ENCODE measurements around the gene MAD1L1.
A peak's percentile ranks its signal among the peaks of the same experiment; 100 is the strongest.

The MAD1L1 gene

GRCh38 chr7:1945558-1945957 is 287.2 kb downstream of the MAD1L1 start:
- no peak for DNase-seq (ENCODE audit: low read depth in 2 of 3, low spot score in 1 of 3)

DNA sequence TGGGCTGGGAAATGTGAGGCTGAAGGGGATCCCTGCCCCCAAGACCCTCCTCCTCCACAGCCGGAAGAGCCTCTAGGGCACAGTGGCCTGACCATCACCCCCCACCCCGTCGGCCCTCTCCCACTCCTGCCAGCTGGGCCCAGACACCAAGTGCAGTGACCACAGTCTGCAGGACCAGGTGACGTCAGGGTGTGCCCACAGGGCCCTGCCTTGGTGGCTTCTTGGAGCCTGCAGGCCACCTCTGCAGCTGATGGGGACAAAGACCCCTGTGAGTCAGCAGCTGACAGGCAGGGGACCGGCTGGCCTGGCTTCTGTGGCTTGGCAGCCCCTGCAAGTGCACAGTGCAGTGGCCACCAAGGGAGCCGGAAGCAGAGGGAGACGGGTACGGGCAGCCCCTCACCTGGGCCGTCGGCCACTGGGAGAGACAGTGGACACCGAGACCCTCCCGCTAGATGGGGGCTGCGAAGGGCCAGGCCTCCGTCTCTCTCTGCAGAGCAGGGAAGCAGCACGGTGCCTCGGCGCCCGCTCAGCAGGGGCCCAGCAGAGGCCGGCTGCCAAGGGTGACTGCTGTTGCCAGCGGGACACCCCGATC is 288.0 kb downstream of the MAD1L1 start:
- no peak for DNase-seq (ENCODE audit: low read depth in 2 of 3, low spot score in 1 of 3)

DNA sequence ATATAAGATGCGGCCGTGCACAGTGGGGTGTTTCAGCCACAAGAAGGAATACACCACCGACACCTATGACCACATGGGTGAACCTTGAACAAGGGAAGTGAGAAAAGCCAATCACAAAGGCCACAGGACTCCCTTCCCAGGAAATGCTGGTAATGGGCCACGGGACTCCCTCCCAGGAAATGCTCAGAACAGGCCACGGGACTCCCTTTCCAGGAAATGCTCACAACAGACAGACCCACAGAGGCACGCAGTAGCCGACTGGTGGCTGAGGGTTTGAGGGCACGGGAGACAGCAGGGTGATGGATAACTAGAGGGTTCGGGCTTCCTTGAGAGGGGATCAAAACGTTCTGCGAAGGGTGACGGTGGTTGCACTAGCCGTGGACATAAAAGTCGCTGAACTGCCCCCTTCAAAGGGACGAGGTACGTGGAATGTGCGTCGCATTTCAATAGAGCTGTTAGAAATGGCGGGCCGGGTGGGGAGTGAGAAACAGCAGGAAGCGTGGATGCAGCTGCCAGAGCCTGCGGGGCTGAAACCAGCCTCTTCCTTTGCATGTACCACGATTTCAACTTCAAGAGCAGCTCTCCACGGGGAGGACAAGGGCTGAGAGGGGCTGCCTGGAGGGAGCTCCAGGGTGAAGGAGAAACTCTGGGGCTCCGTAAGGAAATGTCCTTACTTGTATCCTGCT is 288.7 kb downstream of the MAD1L1 start:
- no peak for DNase-seq (ENCODE audit: low read depth in 2 of 3, low spot score in 1 of 3)

- DNase-seq (ENCODE audit: low read depth in 2 of 3, low spot score in 1 of 3): no peak
Observed at GRCh38 chr7:1943326-1943725, 289.4 kb downstream of the MAD1L1 start.

DNA sequence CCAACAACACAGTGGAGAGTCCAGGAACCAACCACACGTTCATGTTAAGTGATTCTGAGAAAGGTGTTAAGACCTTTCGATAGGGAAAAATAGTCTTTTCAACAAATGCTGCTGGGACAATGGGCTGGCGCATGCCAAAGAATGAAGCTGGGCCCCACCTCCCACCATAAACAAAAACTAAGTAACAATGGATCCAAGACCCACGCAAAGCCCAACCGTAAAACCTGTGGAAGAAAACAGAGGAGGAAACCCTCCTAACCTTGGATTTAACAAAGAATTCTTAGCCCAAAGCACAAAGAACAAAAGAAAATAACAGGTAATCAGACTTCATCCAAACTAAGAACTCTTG is 289.8 kb downstream of the MAD1L1 start:
- no peak for DNase-seq (ENCODE audit: low read depth in 2 of 3, low spot score in 1 of 3)

- DNase-seq (ENCODE audit: low read depth in 2 of 3, low spot score in 1 of 3): no peak
Observed at GRCh38 chr7:1942243-1942940, 290.4 kb downstream of the MAD1L1 start.

DNA sequence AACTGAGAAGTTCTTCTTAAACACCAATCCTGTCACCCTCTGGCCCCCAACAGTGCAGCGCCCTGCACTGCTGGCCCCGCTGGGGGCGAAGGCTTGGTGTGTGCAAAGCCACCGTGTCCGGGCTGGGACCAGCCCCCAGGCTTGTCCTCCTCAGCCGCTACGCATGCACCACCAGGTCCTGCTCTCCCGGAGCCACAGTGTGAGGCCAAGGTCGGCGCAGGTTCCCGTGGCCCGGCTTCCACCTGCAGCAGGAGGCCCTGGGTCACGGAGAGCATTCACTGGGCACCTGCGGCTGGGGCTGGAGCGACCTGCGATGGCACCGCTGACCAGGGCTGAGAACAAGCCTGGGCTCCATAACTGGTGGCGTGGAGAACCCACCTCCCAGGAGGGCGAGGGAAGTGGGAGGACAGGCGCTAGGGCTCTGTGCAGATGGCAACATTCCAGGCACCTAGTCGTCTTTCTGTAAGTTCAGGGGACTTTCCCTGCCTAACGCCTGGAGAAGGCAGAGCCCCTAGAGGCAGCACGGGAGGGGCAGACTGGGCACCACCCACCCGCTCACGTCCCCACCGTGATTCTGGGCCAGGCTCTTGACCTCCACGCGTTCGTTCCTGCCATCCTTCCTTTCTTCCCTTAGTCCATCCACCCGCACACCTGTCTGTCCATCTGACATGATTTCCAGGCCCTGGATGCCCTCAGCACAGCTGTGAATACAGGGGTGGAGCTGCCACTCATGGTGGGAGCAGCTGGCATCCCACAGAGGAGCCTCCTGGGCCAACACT is 291.1 kb downstream of the MAD1L1 start:
- no peak for DNase-seq (ENCODE audit: low read depth in 2 of 3, low spot score in 1 of 3)

DNA sequence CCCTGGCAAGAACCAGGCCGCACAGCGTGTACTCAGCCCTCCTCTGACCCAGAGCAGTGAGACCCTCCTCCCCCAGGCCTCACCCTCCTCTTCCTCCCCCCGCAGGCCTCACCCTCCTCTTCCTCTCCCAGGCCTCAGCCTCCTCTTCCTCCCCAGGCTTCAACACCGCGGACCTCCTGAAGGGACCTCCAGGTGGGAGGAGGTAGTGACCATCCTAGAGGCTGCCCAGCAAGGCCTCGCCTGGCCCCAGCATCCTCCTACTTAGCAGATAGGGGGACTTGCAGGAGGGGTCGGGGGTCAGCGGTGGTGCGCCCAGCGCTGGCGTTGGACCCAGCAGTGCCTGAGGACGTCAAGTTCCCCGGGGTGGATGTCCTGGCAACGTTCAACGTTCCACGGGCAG is 291.9 kb downstream of the MAD1L1 start:
- DNase-seq (ENCODE audit: low read depth in 2 of 3, low spot score in 1 of 3): no peak

DNA sequence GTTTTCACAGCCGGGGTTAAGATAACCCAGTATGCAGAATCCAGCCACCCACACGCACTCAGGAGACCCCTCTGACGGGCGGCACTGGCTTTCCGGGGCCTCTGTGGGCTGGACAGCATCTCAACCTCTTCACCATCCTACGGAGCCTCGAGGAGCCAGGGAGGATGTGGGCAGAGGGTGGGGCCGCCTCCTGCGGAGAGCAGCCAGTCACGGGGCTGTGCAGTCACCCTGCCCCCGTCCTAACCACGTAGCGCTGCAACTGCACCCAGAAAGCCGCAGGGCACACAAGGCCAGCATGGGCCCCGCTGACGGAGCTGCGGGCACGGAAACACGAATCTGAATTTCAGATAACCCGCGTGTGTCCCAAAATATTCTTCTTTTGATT is 292.4 kb downstream of the MAD1L1 start:
- DNase-seq (ENCODE audit: low read depth in 2 of 3, low spot score in 1 of 3): peak; percentile 74 to 81 (median 81)

GRCh38 chr7:1939434-1940401 is 293.0 kb downstream of the MAD1L1 start:
- DNase-seq (ENCODE audit: low read depth in 2 of 3, low spot score in 1 of 3): peak in 1 of 3 donors; percentile 29

GRCh38 chr7:1938788-1939433 is 293.8 kb downstream of the MAD1L1 start:
- no peak for DNase-seq (ENCODE audit: low read depth in 2 of 3, low spot score in 1 of 3)

DNA sequence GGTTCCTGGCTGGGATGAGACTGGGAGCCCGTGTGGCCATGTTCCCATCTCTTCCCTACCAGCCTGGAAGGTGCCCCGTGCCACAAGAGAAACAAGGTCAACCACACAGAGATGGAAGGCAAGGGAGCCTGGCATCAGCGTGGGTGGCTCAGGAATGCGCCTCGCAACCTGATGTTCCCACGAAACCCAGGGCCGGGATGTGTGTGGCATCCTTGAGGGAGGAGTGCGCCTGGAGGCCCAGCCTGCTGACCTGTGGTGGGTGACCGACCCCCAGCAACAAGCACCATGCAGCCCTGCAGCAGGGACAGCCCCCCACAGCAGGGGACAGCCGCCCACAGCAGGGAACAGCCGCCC is 295.5 kb downstream of the MAD1L1 start:
- DNase-seq (ENCODE audit: low read depth in 2 of 3, low spot score in 1 of 3): no peak

GRCh38 chr7:1936531-1937251 is 296.1 kb downstream of the MAD1L1 start:
- DNase-seq (ENCODE audit: low read depth in 2 of 3, low spot score in 1 of 3): no peak

GRCh38 chr7:1936006-1936310 is 296.8 kb downstream of the MAD1L1 start:
- DNase-seq (ENCODE audit: low read depth in 2 of 3, low spot score in 1 of 3): no peak

DNA sequence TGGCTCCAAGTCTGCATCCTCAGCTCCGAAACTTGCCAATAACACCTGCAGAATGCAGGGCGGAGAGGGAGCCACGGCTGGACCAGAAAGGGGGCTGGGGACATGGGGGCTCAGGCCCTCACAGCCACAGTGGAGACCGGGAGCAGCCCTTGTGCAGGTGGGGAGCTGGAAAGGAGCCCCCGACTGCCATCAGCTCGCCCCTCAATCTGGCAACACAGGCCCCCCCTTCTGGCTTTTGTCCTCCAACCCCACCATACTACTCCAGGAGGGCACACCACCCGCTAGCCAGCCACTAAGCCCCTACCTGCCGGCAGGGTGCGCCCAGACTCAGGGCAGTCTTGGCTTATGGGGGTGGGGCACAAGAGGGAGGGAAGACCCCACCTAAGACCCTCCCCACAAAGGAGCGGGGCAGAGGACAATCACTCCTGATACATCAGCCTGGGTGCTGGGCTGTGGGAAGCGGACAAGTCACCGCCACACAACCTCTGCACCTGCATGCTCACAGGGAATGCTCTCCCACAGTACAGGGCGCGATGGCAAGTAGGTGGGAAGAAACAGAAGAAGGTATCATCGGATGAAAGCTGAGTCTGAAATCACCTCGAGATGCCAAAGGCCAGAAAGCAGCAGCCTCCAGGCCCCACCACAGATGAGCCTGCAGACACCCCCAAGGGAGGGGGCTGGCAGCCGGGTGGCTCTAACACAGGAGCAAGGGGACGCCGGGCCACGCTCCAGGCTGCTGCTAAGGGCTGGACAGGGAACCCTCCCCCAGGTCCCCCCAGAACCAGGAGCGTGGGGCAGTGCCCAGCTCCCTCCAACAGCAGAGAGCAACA is 297.4 kb downstream of the MAD1L1 start:
- DNase-seq (ENCODE audit: low read depth in 2 of 3, low spot score in 1 of 3): no peak

DNA sequence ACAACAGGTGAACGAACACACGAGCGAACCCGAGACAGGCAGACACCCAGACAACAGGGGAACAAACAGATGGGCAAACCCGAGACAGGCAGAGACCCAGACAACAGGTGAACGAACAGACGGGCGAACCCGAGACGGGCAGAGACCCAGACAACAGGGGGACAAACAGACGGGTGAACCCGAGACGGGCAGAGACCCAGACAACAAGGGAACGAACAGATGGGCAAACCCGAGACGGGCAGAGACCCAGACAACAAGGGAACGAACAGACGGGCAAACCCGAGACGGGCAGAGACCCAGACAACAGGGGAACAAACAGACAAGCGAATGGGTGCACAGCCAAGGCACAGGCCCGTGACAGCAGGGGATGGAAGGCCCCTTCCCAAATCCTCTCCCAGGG is 298.0 kb downstream of the MAD1L1 start:
- DNase-seq (ENCODE audit: low read depth in 2 of 3, low spot score in 1 of 3): no peak

- DNase-seq (ENCODE audit: low read depth in 2 of 3, low spot score in 1 of 3): no peak
Observed at GRCh38 chr7:1934017-1934416, 298.7 kb downstream of the MAD1L1 start.

- DNase-seq (ENCODE audit: low read depth in 2 of 3, low spot score in 1 of 3): no peak
Observed at GRCh38 chr7:1933066-1933750, 299.5 kb downstream of the MAD1L1 start.

DNA sequence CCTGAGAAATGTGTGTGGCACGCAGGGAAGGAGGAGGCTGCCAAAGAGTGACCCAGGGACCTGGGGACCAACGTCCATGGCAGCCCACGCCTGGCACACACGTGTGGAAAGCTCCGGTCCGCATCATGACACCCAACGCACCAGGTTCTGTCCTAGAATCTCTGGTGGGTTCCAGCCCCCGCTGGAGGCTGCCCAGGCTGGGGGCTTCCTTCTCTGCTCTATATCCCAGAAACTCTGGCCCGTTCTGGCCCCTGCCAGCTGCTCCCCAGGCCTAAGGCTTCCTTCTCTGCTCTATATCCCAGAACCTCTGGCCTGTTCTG is 300.8 kb downstream of the MAD1L1 start:
- DNase-seq (ENCODE audit: low read depth in 2 of 3, low spot score in 1 of 3): no peak

Measured in stimulated activated CD4-positive, alpha-beta T cell treated with anti-CD3 and anti-CD28 coated beads, Interleukin-12 subunit alpha, Interleukin-12 subunit beta, amount 100 ng/mL, for 48 hours (primary cell).